Activated CD8-positive, alpha-beta memory T cell treated with anti-CD3 and anti-CD28 coated beads for 24 hours (primary cell): ENCODE measurements around the gene PDHA2.
"Not testable (repeated sequence)": the region's sequence is repeated elsewhere in the genome, so short reads cannot be mapped to it uniquely, and the experiment has no call there.

ENCODE experiments used
- DNase-seq: peaks from one replicate; pipeline ENCODE4 v3.0.0-alpha.2; 2020

The PDHA2 gene

GRCh38 chr4:95839891-95840290 is at the start of gene PDHA2:
Gene PDHA2 (plus strand): TSS chr4:95840093. CDS start chr4:95840151, 58 bp downstream.
- no peak for DNase-seq

DNA sequence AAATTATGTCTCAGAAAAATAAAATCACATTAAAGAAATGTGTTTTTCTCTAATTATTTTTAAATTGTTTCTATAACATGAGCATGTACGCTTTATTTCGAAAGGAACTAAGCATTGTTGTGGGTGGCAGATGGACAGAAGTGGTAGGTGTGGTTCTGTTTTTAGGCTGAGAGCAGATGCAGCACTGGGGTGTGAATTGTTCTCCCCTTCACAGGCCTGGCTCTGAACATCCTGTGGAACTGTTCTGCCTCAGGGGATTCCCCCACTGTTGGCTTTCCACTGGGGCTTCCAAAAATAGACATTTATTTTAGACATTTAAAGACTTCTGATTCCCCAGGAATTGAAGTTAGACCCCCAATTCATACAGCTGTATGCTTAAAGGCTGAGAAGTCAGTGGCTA is 41.9 kb upstream of the PDHA2 start:
- no peak for DNase-seq

- DNase-seq: no peak
Observed at GRCh38 chr4:95798727-95799126, 41.2 kb upstream of the PDHA2 start.

- no peak for DNase-seq
Observed at GRCh38 chr4:95821867-95822266, 18.0 kb upstream of the PDHA2 start.

DNA sequence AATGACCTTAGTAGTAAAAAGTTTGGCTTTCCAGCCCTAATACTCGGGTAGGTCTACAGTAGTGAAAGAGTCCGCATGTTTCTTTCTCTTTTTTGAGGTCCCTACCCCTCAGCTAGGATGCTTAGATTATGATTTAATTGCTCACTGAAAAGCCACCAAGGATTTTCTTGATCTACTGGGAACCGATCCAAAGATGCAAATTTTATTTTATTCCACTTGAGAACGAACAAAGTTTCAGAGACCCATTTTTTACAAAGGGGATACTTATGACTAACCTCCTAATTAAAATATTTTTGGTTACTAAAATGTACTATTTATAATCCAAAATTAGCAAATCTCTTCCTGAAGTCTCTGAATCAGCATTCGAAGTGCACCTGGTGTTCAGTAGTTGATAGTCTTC is 14.3 kb upstream of the PDHA2 start:
- no peak for DNase-seq

GRCh38 chr4:95830651-95831050 is 9.2 kb upstream of the PDHA2 start:
- DNase-seq: no peak

- DNase-seq: no peak
Observed at GRCh38 chr4:95831166-95831565, 8.7 kb upstream of the PDHA2 start.

- DNase-seq: no peak
Observed at GRCh38 chr4:95833711-95834194, 6.1 kb upstream of the PDHA2 start.

- DNase-seq: no peak
Observed at GRCh38 chr4:95835672-95836071, 4.2 kb upstream of the PDHA2 start.

GRCh38 chr4:95838192-95838591 is 1.7 kb upstream of the PDHA2 start:
- DNase-seq: no peak

DNA sequence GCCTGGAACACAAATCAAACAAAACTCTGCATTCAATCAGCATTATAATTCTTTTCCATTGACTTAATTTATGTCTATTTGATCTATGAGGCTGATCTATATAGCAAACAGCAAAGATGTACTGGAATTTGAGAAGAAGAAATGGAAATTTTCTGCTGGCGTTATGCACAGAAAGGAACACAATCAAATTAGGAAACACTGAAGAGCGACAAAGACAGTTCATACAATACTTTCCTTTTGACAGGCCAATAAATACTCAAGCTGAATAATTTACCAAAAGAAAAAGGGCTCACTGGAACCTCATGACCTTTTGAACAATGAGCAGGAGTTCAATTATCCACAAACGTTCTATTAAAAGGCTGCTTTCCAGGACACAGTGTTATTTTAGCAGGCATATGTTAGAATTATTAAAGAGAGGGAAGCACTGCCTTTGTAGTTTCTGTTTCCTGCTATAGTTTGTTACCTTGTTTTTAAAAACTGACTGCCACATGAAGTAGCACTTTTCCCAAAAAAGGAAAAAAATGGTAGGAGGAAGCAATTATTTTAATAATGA is 8.1 kb downstream of the PDHA2 start:
- DNase-seq: no peak

DNA sequence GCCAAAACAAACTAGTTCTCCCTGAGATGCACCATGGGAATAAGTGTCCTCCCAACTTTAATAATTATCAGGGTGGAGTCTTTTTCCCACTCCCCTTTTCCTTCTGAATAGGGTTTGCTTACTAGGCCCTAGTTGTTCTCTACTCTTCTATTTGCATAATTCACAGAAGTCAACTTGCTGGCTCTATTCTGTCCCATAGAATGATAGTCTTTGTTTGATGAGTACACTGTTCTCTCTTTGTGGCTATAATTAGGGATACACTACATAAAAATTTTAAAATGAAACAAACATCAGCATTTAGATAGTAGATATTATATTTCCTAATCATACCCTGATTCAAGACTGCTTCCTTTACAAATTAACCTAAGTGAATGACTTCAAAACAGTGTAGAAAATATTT is 10.3 kb downstream of the PDHA2 start:
- DNase-seq: no peak

GRCh38 chr4:95857761-95858160 is 17.9 kb downstream of the PDHA2 start:
- DNase-seq: no peak

DNA sequence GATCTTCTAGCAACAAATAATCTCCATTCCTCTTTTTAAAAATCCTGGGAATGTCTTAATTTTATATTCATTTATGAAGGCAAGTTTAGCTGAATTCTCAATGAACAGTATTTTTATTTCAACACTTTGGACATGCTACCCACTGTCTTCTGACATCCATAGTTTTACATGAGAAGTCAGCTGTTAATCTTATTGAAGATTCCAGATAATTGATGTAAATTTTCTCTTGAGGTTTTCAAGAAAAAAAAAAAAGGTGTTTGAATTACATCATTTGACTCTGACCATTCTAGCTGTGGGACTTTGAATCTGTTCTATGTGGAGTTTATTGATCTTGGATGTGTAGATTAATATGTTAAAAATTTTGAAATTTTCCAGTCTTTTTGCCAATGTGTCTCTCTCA is 28.0 kb downstream of the PDHA2 start:
- DNase-seq: no peak

DNA sequence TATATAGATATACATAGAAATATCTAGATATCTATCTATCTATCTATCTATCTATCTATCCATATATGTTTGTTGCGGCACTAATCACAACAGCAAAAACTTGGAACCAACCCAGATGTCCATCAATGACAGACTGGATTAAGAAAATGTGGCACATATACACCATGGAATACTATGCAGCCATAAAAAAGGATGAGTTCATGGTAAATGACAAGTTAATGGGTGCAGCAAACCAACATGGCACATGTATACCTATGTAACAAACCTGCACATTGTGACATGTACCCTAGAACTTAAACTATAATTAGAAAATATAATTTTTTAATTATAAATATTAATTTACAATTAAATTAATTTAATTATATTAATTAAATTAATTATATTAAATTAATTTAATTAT is 29.5 kb downstream of the PDHA2 start:
- not testable (repeated sequence) for DNase-seq

DNA sequence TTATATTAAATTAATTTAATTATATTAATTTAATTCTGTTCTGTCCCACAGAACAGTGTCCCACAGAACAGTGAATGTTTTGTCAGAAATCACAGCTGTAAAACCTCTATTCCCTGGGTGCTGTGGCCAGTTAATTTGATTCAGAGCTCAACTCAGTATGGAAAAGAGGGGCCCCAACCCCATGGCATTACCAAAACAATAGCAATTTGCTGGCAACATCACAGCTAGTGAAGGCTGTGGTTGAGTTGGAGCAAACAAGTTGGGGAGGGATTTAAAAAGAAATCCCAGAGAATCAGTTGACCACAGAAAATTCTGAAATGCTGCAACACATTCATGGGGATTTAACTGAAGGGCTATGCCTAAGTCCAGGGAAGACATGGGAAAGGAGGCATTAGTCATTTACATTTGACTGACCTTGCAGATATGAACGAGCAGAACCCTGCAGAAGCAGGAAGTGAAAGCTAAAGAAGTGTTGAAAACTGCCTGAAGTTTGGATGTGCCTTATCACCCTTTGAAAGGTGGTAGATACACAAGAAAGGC is 30.1 kb downstream of the PDHA2 start:
- no peak for DNase-seq

GRCh38 chr4:95877636-95878035 is 37.7 kb downstream of the PDHA2 start:
- no peak for DNase-seq

DNA sequence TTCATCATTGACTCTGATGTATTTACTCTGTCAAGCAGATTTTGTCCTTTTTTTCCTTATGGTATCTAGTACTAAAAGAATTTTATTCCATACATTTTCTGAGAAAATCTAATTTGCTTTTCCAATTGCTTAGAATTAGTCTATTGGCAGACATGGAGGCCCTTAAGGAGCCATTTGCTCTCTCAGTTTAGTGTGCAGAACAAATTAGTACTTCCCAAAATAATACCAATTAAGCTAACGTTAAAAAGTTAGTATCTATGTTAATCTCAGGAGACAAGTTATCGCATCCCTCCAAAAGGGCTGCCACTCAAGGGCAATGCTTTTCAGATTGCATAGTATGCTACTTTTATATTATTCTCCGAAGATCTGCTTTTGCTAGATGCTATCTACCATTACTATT is 47.7 kb downstream of the PDHA2 start:
- no peak for DNase-seq

DNA sequence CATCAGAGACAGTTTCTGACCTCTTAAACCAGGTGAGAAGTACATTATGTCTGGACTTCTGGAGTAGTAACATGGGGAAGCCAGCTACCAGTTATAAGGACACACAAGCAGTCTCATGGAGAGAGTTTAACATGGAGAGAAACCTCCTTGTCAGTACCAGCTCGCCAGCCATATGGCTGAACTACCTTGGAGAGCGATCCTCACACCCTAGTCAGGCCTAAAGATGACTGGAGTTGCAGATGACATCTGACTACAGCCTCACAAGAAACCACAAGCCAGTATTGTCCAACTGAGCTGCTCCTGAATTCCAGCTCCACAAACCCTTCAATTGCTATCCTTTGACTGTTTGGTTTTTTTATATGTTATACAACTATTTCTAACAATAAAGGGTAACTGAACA is 49.8 kb downstream of the PDHA2 start:
- no peak for DNase-seq
